Measurements from ENCODE around the gene TBC1D14.
"Not testable (repeated sequence)": the region's sequence is repeated elsewhere in the genome, so short reads cannot be mapped to it uniquely, and the experiment has no call there.

The TBC1D14 gene

DNA sequence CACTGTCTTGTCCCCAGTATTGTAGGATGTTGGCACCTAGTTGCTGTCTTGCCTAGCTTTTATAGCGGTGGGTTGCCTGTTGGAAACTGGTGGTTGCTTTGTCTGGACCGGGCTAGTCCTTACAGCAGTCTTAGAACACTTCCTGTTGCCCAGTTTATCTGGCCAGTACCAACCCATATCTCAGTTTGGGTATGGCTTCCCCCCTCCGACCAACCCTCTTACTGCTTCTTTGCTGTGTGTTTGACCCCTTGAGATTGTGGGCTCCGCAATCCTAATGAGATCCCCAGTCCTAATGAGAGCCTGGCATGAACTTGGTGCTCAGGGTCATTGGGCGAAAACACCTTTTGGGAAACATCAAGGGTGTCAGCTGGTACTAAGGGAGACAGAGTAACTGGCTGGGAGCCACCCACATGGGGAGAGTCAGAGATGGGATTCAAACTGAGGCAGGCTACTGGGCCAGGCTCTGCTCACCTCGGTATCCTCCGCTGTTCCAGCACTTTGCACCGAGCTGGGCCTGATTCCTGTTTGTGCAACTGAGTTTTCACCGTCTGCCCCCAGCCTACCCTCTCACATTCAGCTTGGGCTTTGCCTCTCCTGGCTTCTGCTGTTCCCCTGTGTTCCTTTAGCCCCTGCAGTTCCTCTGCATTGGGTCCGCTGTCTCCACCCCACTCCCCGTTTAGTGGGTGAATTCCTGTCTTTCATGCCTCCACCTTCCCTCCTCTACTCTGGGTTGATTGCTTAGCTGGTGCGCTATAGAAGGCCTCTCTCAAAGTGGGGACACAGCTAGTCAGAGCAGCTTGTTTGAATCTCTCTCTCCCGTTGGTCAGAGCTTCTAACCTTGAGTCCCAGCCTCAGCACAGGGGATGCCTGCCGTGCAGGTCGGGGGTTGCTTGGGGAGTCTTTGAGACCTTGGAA is 1.6 kb downstream of the TBC1D14 start:
- no peak for FAIRE-seq
- DNase-seq (ENCODE audit: insufficient read length, low spot score): no peak
- TF ChIP-seq CTCF (IDR thresholded peaks at IDR 0.05; ENCODE audit: insufficient read depth, missing control alignments): no peak

DNA sequence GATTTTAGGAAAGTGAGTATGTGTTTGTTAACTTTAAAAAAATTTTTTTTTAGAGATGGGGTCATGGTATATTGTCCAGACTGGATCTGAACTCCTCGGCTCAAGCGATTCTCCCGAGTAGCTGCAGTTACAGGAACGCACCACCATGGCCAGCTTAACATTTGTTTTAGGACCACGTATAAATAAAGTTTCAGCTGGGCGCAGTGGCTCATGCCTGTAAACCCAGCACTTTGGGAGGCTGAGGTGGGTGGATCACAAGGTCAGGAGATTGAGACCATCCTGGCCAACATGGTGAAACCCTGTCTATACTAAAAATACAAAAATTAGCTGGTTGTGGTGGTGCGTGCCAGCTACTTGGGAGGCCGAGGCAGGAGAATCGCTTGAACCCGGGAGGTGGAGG is 2.3 kb downstream of the TBC1D14 start:
- not testable (repeated sequence) for FAIRE-seq; DNase-seq (ENCODE audit: insufficient read length, low spot score)

DNA sequence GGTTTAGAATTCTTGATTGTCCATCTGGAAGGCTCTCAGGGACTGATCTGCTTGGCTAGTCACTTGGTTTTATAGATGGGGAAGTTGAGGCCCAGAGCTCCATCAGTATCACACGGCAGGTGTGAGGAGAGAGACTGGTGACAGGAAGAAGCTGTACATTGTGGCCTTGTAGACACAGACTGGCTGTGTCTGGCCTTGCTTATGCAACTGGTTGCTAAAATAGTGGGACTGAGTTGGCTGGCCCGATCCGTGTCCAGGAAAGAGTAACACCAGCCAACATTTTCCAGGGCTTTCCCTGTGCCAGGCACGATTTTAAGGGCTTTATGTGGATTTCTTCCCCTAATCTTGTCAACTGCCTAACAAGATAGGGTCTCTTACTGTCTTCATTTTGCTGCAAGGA is 2.8 kb downstream of the TBC1D14 start:
- FAIRE-seq (no peak), DNase-seq (ENCODE audit: insufficient read length, low spot score) (no peak)
- no peak for TF ChIP-seq CTCF (IDR thresholded peaks at IDR 0.05; ENCODE audit: insufficient read depth, missing control alignments)

DNA sequence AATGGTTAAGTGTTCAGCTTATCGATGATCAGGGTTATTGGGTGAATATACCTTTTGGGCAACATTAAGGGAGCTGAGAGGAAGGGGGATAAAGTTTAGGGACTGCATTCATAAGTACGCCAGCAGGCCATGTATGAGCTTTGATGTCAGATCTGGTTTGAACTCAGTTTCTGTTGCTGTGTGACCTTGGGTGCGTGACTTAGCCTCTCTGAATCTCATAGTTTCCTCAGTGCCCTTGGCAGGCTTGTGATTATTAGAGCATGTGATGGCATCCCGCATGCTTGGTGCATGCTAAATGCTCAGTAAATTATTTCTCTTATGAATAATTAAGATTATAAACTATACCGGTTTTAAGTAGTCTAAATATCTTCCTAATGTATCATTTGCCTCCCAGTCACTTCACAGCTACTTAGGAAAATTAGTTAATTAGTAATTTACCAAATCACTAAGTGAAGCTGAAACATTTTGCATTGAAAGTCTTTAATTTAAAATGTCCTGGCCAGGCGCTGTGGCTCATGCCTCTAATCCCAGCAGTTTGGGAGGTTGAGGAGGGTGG is 3.8 kb downstream of the TBC1D14 start:
- TF ChIP-seq CTCF (IDR thresholded peaks at IDR 0.05; ENCODE audit: insufficient read depth, missing control alignments): no peak
- no peak for FAIRE-seq
- DNase-seq (ENCODE audit: insufficient read length, low spot score): no peak

DNA sequence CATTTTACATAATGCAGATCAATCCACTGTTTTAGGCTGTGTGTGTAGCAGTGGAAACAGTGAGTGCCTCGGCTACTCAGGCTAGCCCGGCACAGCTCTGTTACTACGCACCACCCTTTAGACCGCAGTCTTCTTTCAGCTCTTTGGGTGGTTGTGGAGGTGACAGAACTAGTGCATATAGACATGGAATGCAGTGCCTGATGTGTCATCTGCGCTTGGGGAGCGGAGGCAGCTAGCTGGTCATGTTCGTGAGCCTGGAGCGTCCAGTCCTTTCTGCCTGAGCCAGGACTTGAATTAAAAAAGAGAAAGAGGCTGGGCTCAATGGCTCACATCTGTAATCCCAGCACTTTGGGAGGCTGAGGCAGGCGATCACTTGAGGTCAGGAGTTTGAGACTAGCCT is 4.8 kb downstream of the TBC1D14 start:
- DNase-seq (ENCODE audit: insufficient read length, low spot score) (no peak), FAIRE-seq (no peak)
- TF ChIP-seq CTCF (IDR thresholded peaks at IDR 0.05; ENCODE audit: insufficient read depth, missing control alignments): no peak

GRCh38 chr4:6915041-6916005 is 5.7 kb downstream of the TBC1D14 start:
- no peak for TF ChIP-seq CTCF (IDR thresholded peaks at IDR 0.05; ENCODE audit: insufficient read depth, missing control alignments)
- DNase-seq (ENCODE audit: insufficient read length, low spot score): no peak
- FAIRE-seq: no peak

GRCh38 chr4:6916069-6916586 is 6.5 kb downstream of the TBC1D14 start:
- FAIRE-seq: no peak
- DNase-seq (ENCODE audit: insufficient read length, low spot score): no peak
- TF ChIP-seq CTCF (IDR thresholded peaks at IDR 0.05; ENCODE audit: insufficient read depth, missing control alignments): no peak
